ENCODE measurements around the gene ABTB1. TPM values are rescaled to one million over a fixed set of nuclear protein-coding genes. Genes with fewer than 3 reads are reported as not detected.

ABTB1 gene
- total and polyA plus RNA-seq, 2 of the 13 experiments (the other 11 are each of a cell fraction or from before 2014, with no cell fraction given): 0.42 to 14.5 TPM

- TF ChIP-seq ZNF234 (CRISPR knock-in tag; conservative IDR thresholded peaks at IDR 0.05) (0 out of 2 replicates have a peak, but pooled peaks have one; percentile 58), BORCS8-MEF2B (CRISPR knock-in tag; IDR thresholded peaks at IDR 0.05) (no peak; the same call in 1 of the 2 replicates), AKAP8 (CRISPR knock-in tag; IDR thresholded peaks at IDR 0.05) (no peak), ERF (CRISPR knock-in tag; IDR thresholded peaks at IDR 0.05) (0 out of 2 replicates have a peak, but pooled peaks have one; percentile 33), ZNF33B (CRISPR knock-in tag; IDR thresholded peaks at IDR 0.05) (no peak), FOSL1 (CRISPR knock-in tag; IDR thresholded peaks at IDR 0.05; ENCODE audit: borderline replicate concordance) (no peak), RFX3 (CRISPR knock-in tag; IDR thresholded peaks at IDR 0.05) (no peak), ZBTB3 (CRISPR knock-in tag; IDR thresholded peaks at IDR 0.05; ENCODE audit: borderline replicate concordance, low read depth) (no peak), NPAS2 (CRISPR knock-in tag; IDR thresholded peaks at IDR 0.05; ENCODE audit: borderline replicate concordance) (no peak), POLR2AphosphoS2 (IDR thresholded peaks at IDR 0.05; ENCODE audit: low read depth, low read length) (no peak), ARNTL (CRISPR knock-in tag; IDR thresholded peaks at IDR 0.05) (no peak), HNRNPLL (IDR thresholded peaks at IDR 0.05; ENCODE audit: low read depth, low read length, poor library complexity, severe bottlenecking) (peak; percentile 19), KLF12 (CRISPR knock-in tag; IDR thresholded peaks at IDR 0.05; ENCODE audit: borderline replicate concordance) (peak; percentile 64; the same call in 1 of the 2 replicates), ZBTB42 (CRISPR knock-in tag; IDR thresholded peaks at IDR 0.05) (peak; percentile 5; the same call in 1 of the 2 replicates), ZNF713 (CRISPR knock-in tag; IDR thresholded peaks at IDR 0.05) (no peak), TCF7 (IDR thresholded peaks at IDR 0.05; ENCODE audit: low read depth) (no peak), CTCF (CRISPR knock-in tag; IDR thresholded peaks at IDR 0.05) (0 out of 2 replicates have a peak, but pooled peaks have one; percentile 2), KLF15 (CRISPR knock-in tag; IDR thresholded peaks at IDR 0.05; ENCODE audit: borderline replicate concordance) (no peak), SOX13 (IDR thresholded peaks at IDR 0.05) (no peak), SOX13 (CRISPR knock-in tag; conservative IDR thresholded peaks at IDR 0.05 in 1 of 2, IDR thresholded peaks at IDR 0.05 in 1 of 2) (no peak), FOXA1 (IDR thresholded peaks at IDR 0.05) (no peak), FOXA1 (CRISPR knock-in tag; IDR thresholded peaks at IDR 0.05) (peak; percentile 76), ZNF101 (CRISPR knock-in tag; IDR thresholded peaks at IDR 0.05; ENCODE audit: borderline replicate concordance, low read depth) (no peak)
- TF ChIP-seq, protein P1, sequence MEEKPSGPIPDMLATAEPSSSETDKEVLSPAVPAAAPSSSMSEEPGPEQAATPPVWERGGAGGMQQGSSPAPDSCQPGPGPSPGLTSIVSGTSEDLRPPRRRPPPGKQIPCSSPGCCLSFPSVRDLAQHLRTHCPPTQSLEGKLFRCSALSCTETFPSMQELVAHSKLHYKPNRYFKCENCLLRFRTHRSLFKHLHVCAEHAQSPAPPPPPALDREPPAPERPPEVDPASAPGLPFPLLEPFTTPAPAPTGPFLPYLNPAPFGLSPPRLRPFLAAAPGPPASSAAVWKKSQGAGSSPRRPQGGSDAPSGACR (CRISPR knock-in tag; IDR thresholded peaks at IDR 0.05): peak; percentile 26; the same call in 1 of the 2 replicates
- TF ChIP-seq, protein P2, sequence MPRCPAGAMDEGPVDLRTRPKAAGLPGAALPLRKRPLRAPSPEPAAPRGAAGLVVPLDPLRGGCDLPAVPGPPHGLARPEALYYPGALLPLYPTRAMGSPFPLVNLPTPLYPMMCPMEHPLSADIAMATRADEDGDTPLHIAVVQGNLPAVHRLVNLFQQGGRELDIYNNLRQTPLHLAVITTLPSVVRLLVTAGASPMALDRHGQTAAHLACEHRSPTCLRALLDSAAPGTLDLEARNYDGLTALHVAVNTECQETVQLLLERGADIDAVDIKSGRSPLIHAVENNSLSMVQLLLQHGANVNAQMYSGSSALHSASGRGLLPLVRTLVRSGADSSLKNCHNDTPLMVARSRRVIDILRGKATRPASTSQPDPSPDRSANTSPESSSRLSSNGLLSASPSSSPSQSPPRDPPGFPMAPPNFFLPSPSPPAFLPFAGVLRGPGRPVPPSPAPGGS (CRISPR knock-in tag; IDR thresholded peaks at IDR 0.05): no peak
- TF ChIP-seq, protein P3, sequence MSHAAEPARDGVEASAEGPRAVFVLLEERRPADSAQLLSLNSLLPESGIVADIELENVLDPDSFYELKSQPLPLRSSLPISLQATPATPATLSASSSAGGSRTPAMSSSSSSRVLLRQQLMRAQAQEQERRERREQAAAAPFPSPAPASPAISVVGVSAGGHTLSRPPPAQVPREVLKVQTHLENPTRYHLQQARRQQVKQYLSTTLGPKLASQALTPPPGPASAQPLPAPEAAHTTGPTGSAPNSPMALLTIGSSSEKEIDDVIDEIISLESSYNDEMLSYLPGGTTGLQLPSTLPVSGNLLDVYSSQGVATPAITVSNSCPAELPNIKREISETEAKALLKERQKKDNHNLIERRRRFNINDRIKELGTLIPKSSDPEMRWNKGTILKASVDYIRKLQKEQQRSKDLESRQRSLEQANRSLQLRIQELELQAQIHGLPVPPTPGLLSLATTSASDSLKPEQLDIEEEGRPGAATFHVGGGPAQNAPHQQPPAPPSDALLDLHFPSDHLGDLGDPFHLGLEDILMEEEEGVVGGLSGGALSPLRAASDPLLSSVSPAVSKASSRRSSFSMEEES (CRISPR knock-in tag; IDR thresholded peaks at IDR 0.05): 0 out of 2 replicates have a peak, but pooled peaks have one; percentile 20
Measured at GRCh38 chr3:127672429-127673190, at the start of gene ABTB1 (continued).

All from HepG2 (cell line).